Adipose tissue (tissue), 3 donors: ENCODE results near the gene CHMP1B. TPM values are rescaled to one million over a fixed set of nuclear protein-coding genes. Genes with fewer than 3 reads are reported as not detected.
"Not testable (repeated sequence)": the region's sequence is repeated elsewhere in the genome, so short reads cannot be mapped to it uniquely, and the experiment has no call there.

Experiments used
- H3K27ac ChIP-seq: one replicate; pipeline ENCODE4 v1.5.1; 2013; ENCODE audit warnings: low read depth, low read length
- WGBS, 3 donors: extraction: QIAGEN DNeasy Blood & Tissue Kit; methylation state at CpG; one replicate each; pipeline ENCODE4 v1.1.7; 2013; 5-methylcytosine and 5-hydroxymethylcytosine counted together
- polyA plus RNA-seq, 3 donors: library from polyadenylated mRNA; stranded (reverse); fragments of 200-250 nt; gene quantifications; one replicate each; pipeline ENCODE4 v1.2.3, GENCODE V29; 2013
- donor health status: healthy with polysubstance abuse.
- donor health status: Bipolar disorder and iron deficiency.
- donor health status: healthy.

Gene CHMP1B
- polyA plus RNA-seq, 3 donors, result 14.3 to 46.3 (median 33.2) TPM

DNA sequence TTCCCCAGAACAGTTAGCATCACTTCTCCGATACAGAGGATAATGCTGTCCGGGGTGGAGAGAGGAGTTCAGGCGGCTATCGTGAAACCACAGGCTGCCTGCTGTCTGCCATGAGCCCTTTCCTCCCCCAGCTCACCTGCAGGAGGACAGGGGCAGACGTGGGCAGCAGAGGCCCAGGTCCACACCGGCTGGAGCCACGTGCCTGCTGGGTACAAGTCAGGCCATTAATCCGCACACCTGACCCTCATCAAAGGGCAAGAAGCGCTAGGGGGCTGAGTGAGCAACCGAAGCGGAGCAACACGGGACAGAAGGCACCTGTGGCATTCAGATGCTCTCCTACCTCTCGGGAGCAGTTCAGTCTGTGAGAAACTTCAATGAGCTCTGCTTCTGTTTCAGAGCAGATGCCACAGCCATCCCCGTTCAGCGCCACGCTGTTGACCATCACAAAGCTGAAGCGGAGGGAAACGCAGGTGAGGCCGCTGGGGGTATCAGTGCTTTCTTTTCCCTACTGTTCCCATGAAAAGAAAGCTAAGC is 35.4 kb downstream of the CHMP1B start:
- 86 to 90% (median 88%) methylated on average over 19 of the region's 19 CpGs for WGBS, 3 donors
- H3K27ac ChIP-seq, result no peak overlapping the region

DNA sequence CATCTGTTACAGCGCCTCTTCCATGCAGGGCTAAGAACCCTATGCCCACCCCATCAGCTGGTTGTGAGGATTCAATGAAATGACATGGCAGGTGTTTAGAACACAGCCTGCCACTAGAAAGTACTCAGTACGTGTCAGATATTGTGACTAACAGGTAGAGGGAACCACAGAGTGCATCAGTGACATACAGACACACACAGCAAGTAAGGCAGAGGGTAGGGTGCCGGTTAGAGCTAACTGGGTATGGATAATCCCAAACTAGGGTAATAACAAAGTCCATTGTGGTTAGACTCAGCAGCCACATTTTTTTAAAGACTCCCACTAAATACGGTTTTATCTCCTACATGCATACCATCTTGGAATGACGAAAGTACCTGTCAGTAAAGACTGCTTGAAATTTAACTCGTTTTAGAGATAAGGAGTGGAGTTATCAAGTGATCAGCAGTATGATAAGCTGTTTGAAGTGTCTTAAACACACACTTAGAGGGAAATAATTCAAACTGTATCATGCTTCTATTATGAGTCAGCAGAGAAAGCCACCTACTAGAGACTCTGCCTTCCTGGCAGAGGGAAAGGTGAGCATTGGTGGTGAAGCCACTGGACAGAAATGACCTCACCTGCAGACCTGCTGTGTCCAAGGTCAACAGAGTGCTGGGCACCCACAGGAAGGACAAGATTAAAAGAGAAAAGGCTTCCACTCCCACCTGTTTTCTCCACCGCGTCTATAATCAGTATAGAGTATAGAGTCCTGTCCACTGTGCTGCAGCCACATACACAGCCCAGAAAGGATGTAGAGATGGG is 36.3 kb downstream of the CHMP1B start:
- H3K27ac ChIP-seq, result no peak overlapping the region
- WGBS, 3 donors, result 60 to 84% (median 81%) methylated on average over 8 of the region's 8 CpGs

DNA sequence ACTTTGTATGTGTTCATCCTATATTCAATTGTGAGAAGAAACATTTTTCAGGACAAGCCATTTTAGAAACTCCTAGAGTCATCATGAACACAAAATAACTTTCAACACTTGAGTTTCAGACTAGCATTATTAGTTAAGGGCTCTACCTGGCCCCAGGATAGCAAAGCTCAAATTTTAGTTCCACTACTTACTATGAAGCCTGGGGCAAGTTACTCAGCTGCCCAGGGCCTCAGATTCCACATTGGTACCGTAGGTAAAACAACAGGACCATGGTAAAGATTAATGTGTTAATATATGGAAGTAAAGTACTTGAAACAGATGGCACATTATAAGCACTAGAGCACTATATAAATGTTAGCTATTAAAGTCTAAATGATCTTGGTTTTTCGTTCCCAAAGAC is 37.5 kb downstream of the CHMP1B start:
- WGBS, 3 donors, result 95 to 97% (median 95%) methylated on average over 2 of the region's 2 CpGs
- no peak overlapping the region for H3K27ac ChIP-seq

DNA sequence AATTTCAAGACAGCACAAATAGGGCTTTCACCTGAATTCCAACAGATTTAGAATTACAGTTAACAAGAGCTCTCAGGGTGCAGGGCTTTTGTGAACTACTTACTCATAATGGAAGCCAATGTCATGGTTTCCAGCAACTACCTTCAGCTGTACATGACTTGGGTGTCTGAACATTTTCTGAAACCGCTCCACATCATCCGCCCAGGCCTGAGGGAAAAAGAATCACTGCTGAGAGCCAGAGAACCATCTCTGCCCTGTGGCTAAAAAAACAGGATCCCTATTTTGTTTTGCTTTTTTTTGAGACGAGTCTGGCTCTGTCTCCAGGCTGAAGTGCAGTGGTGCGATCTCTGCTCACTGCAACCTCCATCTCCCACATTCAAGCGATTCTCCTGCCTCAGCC is 38.1 kb downstream of the CHMP1B start:
- no peak overlapping the region for H3K27ac ChIP-seq
- WGBS, 3 donors, result 97 to 100% (median 97%) methylated on average over 5 of the region's 5 CpGs

DNA sequence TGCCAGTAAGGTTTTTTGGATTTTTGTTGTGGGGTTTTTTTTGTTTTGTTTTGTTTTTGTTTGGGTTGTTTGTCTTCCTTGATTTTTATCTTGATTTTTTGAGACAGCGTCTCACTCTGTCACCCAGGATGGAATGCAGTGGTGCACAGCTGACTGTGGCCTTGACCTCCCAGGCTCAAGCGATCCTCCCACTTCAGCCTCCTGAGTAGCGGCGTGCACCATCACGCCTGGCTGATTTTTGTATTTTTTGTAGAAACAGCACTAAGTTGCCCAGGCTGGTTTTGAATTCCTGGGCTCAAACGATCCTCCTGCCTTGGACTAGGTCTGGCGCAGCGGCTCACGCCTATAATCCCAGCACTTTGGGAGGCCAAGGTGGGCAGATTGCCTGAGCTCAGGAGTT is 40.5 kb downstream of the CHMP1B start:
- WGBS, 3 donors, result 94 to 96% (median 96%) methylated on average over 9 of the region's 9 CpGs
- no peak overlapping the region for H3K27ac ChIP-seq

DNA sequence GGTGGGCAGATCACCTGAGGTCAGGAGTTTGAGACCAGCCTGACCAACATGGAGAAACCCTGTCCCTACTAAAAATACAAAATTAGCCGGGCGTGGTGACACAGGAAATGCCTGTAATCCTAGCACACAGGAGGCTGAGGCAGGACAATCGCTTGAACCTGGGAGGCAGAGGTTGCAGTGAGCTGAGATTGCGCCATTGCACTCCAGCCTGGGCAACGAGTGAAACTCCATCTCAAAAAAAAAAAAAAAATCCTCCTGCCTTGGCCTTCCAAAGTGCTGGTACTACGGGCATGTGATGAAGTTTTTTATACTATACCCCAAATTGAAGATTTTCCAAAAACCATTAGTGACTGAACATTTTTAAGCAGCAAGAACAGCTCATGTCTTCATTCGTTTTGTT is 41.2 kb downstream of the CHMP1B start:
- WGBS, 3 donors, result 58 to 80% (median 67%) methylated on average over 7 of the region's 7 CpGs
- H3K27ac ChIP-seq, result not testable (repeated sequence)

DNA sequence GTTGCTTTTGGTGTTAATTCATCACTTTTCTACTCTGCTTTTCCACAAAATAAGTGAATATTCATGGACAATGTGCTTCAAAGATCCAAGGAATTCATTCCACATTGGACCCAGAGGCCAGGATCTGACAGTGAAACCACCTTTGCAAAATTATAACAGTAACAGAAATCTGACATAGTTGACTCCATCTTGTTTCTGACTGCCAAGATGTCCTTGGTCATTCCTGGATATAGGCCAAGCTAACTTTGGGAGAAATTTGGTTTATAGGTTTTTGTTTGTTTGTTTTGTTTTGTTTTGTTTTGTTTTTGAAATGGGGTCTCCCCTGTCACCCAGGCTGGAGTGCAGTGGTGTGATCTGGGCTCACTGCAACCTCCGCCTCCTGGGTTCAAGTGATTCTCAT is 46.6 kb downstream of the CHMP1B start:
- no peak overlapping the region for H3K27ac ChIP-seq
- WGBS, 3 donors, result 95 to 100% (median 100%) methylated on average over 1 of the region's 1 CpG

DNA sequence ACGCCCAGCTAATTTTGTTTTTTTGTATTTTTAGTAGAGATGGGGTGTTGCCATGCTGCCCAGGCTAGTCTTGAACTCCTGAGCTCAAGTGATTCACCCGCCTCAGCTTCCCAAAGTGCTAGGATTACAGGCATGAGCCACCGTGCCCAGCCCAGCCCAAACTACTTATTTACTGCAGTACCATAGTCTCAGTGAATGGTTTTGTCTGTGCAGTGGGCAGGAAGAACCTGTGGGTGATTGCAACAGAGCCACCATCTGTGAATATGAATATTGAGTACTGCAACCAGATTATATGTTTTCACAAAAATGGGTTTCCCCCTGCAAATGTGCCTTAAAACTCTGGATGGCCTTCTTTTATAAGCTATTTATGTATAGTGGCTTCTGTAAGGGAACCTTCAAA is 47.9 kb downstream of the CHMP1B start:
- WGBS, 3 donors, result 80 to 96% (median 82%) methylated on average over 3 of the region's 3 CpGs
- H3K27ac ChIP-seq, result no peak overlapping the region

DNA sequence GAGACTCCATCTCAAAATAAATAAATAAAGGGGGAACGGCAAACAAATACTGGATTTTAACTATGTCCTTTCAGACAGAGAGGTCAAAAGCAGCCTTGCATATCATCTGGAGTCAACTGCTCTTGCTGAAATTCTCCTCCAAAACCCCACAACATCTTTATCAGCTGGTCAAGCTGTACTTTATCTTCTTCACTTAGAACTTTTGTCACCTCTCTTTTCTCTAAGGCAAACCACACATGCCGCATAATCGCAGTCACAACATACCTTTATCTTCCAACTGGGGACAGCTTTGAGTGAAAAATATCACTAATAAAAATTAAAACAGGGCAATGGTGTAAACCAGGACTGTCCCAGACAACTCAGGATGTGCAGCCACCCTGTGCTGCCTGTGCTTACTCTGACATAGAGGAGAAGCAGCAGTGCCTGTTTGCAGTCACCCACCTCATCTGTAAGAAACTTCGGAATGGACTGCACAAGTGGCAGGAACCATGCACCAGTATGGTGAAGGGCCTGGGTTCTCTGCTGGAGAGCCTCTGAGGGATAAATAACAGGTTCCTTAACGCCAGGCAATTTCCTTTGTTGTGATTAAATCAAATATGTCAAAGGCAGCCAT is 50.7 kb downstream of the CHMP1B start:
- WGBS, 3 donors, result 81 to 88% (median 87%) methylated on average over 5 of the region's 5 CpGs
- no peak overlapping the region for H3K27ac ChIP-seq

DNA sequence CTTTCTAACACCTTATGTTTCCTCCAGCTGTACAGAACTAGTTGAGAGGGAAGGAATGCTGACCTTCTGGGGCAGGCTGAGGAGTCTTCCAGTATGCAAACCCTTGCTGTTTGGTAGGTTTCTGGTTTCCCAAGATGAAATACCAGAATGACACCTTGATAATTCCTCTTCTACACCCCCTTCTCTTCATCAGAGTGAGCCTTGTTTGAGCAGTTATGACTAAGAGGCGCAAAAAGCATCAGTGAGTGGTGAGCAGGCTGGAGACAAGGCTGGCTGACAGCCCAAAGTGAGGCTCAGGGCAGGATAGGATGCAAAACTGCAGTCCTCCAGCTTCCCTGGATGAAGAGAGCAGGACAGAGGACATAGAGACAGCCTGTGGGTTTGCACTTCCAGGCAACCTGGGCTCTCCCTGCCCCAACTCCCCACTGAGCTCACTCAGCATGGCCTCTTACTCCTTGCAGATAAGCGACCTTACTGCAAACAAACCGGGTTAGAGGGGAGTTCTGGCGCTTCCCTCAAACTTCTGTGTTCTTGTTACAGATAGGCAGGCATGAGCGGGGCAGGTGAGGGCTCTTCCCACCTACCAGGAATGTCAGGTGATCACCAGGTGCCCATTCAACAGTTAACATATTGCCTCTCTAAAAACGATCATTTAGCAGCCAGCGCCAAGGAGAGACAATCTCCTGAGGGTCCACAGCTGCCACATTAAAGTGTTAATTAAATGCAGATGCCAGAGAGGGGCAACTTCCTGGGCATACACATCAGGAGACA is 51.5 kb downstream of the CHMP1B start:
- WGBS, 3 donors, result 68 to 73% (median 70%) methylated on average over 7 of the region's 7 CpGs
- no peak overlapping the region for H3K27ac ChIP-seq

Other genes starting within 250 kb of the CHMP1B start
- gene SLC35G4, start 241.8 kb upstream of the CHMP1B start, polyA plus RNA-seq, result not detected
- 1 to 10 TPM; 1.2 to 2.7 (median 2.4) TPM for gene GNAL, start 162.1 kb upstream of the CHMP1B start, polyA plus RNA-seq
- 10 to 100 TPM; 23.2 to 26.5 (median 26.0) TPM for gene MPPE1, start 56.9 kb downstream of the CHMP1B start, polyA plus RNA-seq
- gene IMPA2, start 130.1 kb downstream of the CHMP1B start, polyA plus RNA-seq, result 100 to 1,000 TPM in 1 of 3 donors, 10 to 100 TPM in 2; 25.3 to 271 (median 32.6) TPM
- gene ANKRD62, start 242.4 kb downstream of the CHMP1B start, polyA plus RNA-seq, result under 1 TPM in 2 of 3 donors, not detected in 1; 0.03 to 0.18 TPM